Kasumi-1 (cell line): ENCODE results near the gene STIMATE.
A peak's percentile ranks its signal among the peaks of the same experiment; 100 is the strongest.

Experiments
- DNase-seq, 2 experiments: peaks; one replicate each; lab custom pipeline; 2025; lab: John Stamatoyannopoulos, UW

STIMATE gene

GRCh38 chr3:52893723-52894122, 3.6 kb downstream of the STIMATE start:
- peak; percentile 23 for DNase-seq

GRCh38 chr3:52892625-52893311, 4.6 kb downstream of the STIMATE start:
- DNase-seq = peak in 1 of 2 experiments; percentile 4

- no peak for DNase-seq
Measured at GRCh38 chr3:52892290-52892624, 5.1 kb downstream of the STIMATE start.

- peak; percentile 97 to 98 for DNase-seq
Measured at GRCh38 chr3:52891615-52892081, 5.7 kb downstream of the STIMATE start.

- DNase-seq = no peak
Measured at GRCh38 chr3:52891164-52891563, 6.2 kb downstream of the STIMATE start.

DNA sequence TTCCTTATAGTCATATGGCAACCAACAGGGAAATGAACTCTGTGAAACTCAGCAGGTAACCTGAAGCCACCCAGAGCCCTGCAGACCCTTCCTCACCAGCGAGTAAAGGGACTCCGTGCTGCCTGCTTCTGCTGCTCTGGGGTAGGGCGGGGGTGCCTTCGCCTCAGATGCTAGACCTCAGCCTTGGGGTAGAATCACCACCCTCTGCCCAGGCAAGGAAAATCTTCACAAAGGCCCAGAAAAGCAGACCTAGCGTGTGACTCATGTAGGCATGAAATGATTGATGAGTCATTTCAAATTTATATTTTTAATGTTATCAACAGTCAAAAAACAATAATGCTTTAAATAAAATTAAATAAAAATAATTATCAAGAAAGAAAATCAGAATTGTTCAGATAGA, 6.6 kb downstream of the STIMATE start:
- DNase-seq = no peak

DNA sequence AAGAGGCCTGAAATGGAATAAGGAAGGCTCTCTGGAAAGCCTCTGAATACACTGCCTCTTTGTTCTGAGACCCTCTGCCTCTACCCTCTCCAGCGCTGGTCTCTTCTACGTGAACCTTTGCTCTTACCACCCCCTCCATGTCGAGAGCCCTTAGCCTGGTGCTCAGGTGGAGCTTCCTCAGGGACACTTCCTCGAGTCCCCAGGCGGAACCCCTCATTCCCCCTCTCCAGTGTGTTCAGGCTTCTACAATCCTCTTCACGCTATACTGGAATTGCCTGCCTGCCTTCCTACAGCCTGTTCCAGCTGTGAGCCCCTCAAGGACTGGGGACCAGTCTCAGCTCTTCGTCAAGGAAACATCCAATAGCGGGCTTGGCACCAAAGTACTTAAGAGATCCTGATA, 7.4 kb downstream of the STIMATE start:
- DNase-seq = no peak

DNA sequence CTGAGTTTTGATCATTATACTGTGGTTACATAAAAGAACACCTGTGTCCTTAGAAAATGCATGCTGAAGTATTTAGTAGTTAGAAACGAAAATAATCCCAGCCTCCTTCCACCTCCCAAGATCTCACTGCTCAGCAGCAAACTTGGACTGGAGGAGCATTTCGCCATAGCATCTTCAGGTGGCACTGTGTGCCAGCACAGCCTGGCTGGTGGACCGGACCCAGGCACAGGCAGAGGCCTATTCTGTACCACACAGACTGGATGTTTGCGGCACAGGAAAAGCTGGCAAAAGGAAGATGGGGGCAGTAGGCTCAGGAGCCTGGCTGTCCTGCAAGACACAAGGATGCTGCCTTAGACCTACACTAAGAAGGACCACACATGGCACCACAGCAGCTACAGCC, 10.2 kb downstream of the STIMATE start:
- no peak for DNase-seq

DNA sequence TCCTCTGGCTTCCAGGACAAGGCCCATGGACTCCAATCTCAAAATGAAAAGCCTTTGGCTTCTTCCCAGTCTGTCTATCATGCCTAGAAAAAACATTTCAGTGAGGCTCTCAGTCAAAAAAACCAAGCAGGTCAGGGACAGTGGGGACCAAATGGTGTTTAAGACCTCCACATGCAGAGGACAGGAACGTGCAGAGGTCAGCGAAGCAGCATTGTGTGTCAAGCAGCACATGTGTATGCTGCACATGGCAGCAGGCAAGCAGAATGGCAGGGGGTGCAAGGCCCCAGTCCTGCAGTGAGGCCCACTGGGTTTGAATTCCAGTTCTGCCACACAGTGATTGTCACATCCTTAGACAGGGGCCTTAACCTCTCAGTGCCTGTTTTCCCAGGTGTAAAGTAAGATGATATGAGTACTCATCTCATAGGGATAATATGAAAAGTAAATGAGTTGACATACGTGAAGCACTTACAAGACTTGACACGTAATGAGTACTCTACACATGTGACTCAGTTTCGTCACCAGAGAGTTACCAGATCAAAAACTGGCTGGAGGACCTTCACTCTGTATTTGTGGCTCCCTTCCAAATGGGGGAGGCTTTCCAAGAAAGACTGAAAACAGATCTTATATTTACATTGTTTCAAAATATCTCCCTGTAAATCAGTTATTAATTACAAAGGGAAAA, 11.2 kb downstream of the STIMATE start:
- DNase-seq = no peak

GRCh38 chr3:52882377-52882776, 15.0 kb downstream of the STIMATE start:
- DNase-seq = no peak

DNA sequence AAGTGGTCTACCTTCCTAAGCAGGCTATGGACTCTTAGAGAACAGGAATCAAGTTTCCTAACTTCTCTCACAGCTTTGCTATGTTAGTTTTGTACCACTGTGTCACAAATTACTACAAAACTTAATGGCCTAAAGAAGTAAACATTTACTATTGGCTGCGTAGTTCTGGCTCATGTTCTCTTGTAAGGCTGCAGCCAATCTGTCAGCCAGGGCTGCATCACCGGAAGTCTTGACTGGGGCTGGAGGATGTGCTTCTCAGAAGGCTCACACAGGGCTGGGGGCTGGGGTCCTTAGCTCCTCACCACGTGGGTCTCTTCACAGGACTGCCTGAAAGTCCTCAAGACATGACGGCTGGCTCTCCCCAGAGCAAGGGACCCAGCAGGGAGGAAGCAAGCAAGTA, 15.5 kb downstream of the STIMATE start:
- DNase-seq = no peak

DNA sequence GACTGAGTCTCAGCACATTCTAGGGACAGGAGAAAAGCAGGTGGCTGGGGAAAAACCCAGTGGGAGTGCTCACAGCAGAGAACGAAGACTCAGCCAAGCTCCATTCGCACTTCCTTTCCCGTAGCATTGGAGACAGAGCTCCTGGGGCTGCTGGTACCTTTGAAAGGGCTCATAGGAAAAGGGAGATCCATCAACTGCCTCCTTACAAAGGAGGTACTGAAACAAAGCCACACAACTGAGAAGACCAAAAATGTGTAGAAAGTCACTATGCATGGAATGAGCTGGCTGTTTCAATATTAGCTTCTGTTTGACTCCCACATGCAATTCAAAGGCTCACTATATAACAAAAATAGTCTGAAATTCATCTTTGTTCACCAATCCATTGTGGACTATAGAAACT, 16.9 kb downstream of the STIMATE start:
- no peak for DNase-seq

DNA sequence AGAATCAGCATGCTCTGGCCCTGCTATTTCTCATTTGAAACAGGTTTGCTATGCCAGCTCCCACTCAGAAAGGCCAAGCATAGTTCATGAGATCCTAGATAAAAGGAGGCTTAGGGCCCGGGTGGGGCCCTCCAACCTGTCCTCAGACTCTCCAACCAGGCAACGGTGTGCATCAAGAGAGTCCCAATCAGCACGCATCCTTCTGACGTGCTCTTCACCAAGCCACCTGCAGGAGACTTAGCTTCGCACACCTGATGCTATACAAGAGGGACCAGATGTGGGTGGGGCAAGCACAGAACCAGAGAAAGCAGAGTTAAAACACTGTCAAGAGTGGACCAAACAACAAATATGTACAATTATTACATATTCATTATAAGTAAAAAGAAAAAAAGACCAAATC, 17.3 kb downstream of the STIMATE start:
- DNase-seq = no peak

- DNase-seq = no peak
Measured at GRCh38 chr3:52879581-52879980, 17.8 kb downstream of the STIMATE start.

GRCh38 chr3:52879090-52879489, 18.3 kb downstream of the STIMATE start:
- DNase-seq = no peak

GRCh38 chr3:52877085-52877484, 20.3 kb downstream of the STIMATE start:
- no peak for DNase-seq

- no peak for DNase-seq
Measured at GRCh38 chr3:52874864-52875587, 22.3 kb downstream of the STIMATE start.

- no peak for DNase-seq
Measured at GRCh38 chr3:52874160-52874701, 23.1 kb downstream of the STIMATE start.

DNA sequence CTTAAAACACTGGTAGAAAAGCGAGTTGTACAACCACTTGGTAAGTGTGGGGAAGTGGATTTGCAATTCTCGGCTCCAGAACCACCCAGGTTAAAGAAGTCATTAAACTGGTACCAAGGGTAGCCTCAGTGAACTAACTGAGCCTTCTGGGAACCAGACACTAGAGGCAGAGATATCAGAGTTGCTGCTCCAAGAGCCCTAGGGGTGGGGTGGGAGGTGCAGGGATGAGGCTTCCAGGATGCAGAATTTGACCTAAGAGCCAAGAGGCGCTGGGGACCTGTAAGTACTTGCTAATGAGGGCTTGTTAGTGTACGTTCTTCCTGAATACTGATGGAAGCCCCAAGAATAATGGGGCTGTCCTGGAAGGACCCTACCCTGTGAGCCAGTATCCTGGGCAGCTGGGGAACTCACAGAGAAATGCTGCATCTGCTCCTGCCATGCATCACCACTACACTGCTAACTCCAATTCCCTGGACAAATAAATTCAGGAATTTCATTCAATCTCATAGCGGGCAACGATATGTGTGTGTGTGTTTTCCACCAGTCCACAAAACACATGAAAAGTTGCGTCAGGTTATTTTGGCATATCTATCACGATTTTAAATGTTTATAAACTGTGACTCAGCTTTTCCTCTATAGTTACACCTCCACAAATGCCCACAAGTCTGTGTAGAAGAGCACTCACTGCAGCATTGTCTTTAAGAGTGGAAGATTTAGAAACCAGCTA, 23.8 kb downstream of the STIMATE start:
- no peak for DNase-seq

GRCh38 chr3:52872245-52872644, 25.1 kb downstream of the STIMATE start:
- no peak for DNase-seq

DNA sequence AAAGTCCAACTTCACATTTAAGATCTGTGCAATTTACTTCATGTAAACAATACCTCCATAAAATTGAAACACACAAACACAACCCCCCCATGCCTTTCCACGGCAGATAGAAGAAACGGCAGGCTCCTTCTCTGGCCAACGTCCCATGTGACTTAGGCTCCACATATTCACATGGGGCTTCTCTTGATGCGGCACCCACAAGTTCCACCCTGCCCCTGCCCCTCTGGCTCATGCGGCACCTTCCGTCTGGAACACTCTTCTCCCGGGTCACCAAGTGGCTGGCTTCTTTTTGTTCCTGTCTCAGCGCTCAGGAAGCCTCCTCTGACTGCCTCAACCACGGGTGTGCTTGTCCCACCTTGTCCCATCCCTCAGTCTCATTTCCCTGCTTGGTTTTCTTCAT, 25.6 kb downstream of the STIMATE start:
- no peak for DNase-seq

GRCh38 chr3:52870471-52870870, 26.9 kb downstream of the STIMATE start:
- no peak for DNase-seq
